ENCODE measurements around the gene CUL1. TPM values are rescaled to one million over a fixed set of nuclear protein-coding genes. Genes with fewer than 3 reads are reported as not detected.

The CUL1 gene
- total and polyA plus RNA-seq, 7 donors, result 24.0 to 72.8 (median 53.9) TPM

DNA sequence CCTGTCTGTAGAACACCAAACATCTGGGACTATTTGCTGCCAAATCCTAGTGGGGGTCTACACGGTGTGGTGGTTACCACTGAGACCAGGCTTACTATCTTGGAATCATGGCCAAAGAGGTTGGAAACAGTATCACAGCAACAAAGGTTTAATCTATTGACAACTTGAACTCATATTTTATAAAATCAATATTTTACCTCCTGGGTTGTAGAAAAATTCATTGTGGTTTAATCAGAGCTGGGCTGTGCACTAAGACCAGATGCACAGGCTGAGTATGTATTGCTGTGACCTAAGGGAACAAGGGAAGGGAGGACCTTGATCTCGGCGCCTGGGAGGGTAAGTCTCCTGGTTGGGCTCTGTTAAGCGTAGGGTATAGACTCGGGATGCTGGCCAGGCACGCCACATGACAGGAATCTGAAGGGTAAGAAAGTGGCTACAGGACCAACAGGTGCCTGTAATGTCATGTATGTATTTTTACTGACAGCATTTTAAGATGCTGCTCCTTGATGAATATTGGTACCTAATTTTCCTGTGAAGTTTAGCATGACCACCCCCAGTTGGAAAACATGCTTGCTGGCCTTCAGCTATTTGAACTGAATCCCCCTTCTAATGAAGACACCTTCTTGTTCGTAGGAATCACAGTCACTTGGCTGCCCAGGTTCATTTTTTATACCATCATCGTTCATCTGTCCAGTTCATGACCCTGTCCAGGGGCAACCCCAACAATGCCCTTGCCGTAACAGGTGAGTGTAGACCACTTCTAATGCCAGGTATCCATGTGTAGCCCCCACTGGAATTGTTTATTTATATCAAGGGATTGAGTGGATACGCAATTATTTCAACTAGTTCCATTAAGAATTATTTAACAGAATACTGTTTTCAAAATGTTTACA, 105.9 kb downstream of the CUL1 start:
- WGBS, 2 donors, result 84% methylated on average over 10 of the region's 10 CpGs
- intact Hi-C loops (cut with DNase I), result no loop called here

DNA sequence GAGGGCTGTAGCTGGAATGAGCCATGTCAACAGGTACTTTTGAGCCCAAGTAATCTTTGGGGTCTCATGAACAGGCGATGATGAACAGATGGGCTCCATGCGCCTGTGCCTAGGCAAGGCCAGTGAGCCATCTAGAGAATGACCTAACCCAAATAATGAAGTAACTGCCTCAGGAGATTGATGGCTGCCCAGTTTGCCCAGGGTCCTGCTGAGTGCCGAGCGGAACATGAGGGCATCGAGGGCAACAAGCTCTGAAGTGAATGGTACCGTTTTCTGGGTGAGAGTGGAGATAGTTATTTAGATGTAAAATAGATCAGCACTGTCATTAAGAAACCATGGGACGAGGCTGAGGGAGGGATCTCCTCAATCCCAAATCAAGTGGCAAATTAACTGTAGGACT, 107.5 kb downstream of the CUL1 start:
- no peak for TF ChIP-seq POLR2A (IDR thresholded peaks at IDR 0.05)
- TF ChIP-seq POLR2AphosphoS5 (IDR thresholded peaks at IDR 0.05), result no peak
- TF ChIP-seq EP300 (IDR thresholded peaks at IDR 0.05), result no peak
- TF ChIP-seq, protein P1, sequence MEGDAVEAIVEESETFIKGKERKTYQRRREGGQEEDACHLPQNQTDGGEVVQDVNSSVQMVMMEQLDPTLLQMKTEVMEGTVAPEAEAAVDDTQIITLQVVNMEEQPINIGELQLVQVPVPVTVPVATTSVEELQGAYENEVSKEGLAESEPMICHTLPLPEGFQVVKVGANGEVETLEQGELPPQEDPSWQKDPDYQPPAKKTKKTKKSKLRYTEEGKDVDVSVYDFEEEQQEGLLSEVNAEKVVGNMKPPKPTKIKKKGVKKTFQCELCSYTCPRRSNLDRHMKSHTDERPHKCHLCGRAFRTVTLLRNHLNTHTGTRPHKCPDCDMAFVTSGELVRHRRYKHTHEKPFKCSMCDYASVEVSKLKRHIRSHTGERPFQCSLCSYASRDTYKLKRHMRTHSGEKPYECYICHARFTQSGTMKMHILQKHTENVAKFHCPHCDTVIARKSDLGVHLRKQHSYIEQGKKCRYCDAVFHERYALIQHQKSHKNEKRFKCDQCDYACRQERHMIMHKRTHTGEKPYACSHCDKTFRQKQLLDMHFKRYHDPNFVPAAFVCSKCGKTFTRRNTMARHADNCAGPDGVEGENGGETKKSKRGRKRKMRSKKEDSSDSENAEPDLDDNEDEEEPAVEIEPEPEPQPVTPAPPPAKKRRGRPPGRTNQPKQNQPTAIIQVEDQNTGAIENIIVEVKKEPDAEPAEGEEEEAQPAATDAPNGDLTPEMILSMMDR (IDR thresholded peaks at IDR 0.05), result no peak
- Histone ChIP-seq H3K27me3 (no peaks in the 10 kb centered on the region), H3K4me3 (no peak overlapping the region), H3K4me1 (no peaks in the 10 kb centered on the region), H3K36me3 (peaks cover 4 to 15% (median 12%) of the 10 kb centered on the region in 4 donors), H3K27ac (no peak overlapping the region), H3K9me3 (no peaks in the 10 kb centered on the region)
- WGBS, 2 donors, result 95 to 97% methylated on average over 7 of the region's 7 CpGs
- intact Hi-C loops (cut with DNase I), result no loop called here
- DNase-seq, result no peak

More for the DNA sequence above, 105.9 kb downstream of the CUL1 start:
- no peaks in the 10 kb centered on the region for H3K27me3 ChIP-seq
- H3K9me3 ChIP-seq, result no peaks in the 10 kb centered on the region
- no peak overlapping the region for H3K27ac ChIP-seq
- DNase-seq, result no peak
- peaks cover 14 to 31% (median 25%) of the 10 kb centered on the region in 4 donors for H3K36me3 ChIP-seq
- H3K4me1 ChIP-seq, result no peaks in the 10 kb centered on the region
- TF ChIP-seq POLR2A (IDR thresholded peaks at IDR 0.05) (no peak), EP300 (IDR thresholded peaks at IDR 0.05) (no peak), POLR2AphosphoS5 (IDR thresholded peaks at IDR 0.05) (no peak)
- TF ChIP-seq, protein P1 (IDR thresholded peaks at IDR 0.05), result no peak
- H3K4me3 ChIP-seq, result no peak overlapping the region

DNA sequence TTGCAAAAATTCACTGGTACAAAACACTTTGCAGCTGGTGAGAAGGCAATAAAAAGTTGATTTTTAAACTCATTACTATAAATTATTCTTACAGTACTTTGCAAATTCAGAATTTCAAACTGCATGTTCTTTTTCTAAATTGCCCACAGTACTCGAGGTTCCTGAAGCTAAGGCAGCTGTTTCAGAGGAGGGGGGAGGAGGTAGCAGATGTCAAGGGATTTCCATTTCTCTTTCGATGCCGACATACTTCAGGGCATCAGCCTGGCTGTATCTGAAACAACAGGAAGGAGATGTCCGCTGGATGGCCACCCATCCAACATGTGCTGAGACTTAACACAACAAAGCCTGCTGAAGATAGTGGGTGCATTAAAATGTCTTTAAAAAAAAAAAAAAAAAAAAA, 108.7 kb downstream of the CUL1 start:
- H3K4me3 ChIP-seq, result no peak overlapping the region
- H3K36me3 ChIP-seq, result peaks cover 0 to 3% (median 0%) of the 10 kb centered on the region in 4 donors
- TF ChIP-seq POLR2AphosphoS5 (IDR thresholded peaks at IDR 0.05) (no peak), POLR2A (IDR thresholded peaks at IDR 0.05) (no peak), EP300 (IDR thresholded peaks at IDR 0.05) (no peak)
- TF ChIP-seq, protein P1 (IDR thresholded peaks at IDR 0.05), result no peak
- intact Hi-C loops (cut with DNase I), result no loop called here
- no peaks in the 10 kb centered on the region for H3K9me3 ChIP-seq
- no peak overlapping the region for H3K27ac ChIP-seq
- no peak for DNase-seq
- no peaks in the 10 kb centered on the region for H3K4me1 ChIP-seq
- 80 to 87% methylated on average over 4 of the region's 4 CpGs for WGBS, 2 donors
- H3K27me3 ChIP-seq, result no peaks in the 10 kb centered on the region

DNA sequence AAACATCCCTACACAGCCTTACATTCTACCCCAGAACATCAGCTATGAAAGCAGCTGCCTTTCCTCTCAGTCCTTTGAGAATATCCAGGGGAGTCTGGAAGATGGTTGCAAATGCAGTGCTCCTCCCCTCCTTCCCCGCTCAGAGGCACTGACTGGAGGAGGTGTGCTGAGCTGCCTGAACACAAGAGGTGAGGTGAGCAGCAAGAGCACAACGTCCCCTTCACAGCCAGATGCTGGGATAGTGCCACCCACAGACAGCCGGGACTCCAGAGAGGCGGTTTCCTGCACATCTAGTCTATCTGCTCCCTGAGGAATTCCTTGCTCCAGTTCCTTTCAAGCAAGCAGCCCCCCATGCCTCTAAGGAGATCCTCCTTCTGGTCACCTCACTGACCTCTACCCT, 111.2 kb downstream of the CUL1 start:
- 82 to 87% methylated on average over 4 of the region's 4 CpGs for WGBS, 2 donors
- no peak overlapping the region for H3K27ac ChIP-seq
- intact Hi-C loops (cut with DNase I), result no loop called here
- DNase-seq, result no peak
- H3K36me3 ChIP-seq, result no peaks in the 10 kb centered on the region
- no peaks in the 10 kb centered on the region for H3K9me3 ChIP-seq
- H3K4me1 ChIP-seq, result no peaks in the 10 kb centered on the region
- no peak for TF ChIP-seq POLR2AphosphoS5 (IDR thresholded peaks at IDR 0.05)
- TF ChIP-seq, protein P1 (IDR thresholded peaks at IDR 0.05), result no peak
- TF ChIP-seq POLR2A (IDR thresholded peaks at IDR 0.05), result no peak
- no peak for TF ChIP-seq EP300 (IDR thresholded peaks at IDR 0.05)
- H3K4me3 ChIP-seq, result no peak overlapping the region
- no peaks in the 10 kb centered on the region for H3K27me3 ChIP-seq

All from sigmoid colon (tissue), 7 donors.